Spleen (tissue), 7 donors: ENCODE data around the gene BTN3A1.

Experiments used
- CTCF ChIP-seq, 11 experiments: fragments of 200-600 bp in 7 of 11; fragments of 450-650 bp in 4 of 11; sonication (generic) in 4 of 11; IDR thresholded peaks in 8 of 11; conservative IDR thresholded peaks in 3 of 11; 1 replicate in 7 of 11; 2 replicates in 4 of 11; pipeline versions ENCODE4 v1.4.0 to v1.8.0; 2016 to 2021; ENCODE audit warnings: antibody characterized with exemption in 11 of 11, inconsistent platforms in 4 of 11, mild to moderate bottlenecking in 1 of 11
- POLR2AphosphoS5 ChIP-seq, 3 donors: sonication (generic); formaldehyde crosslinking; IDR thresholded peaks; one replicate each; pipeline ENCODE4 v1.5.1; 2017; ENCODE audit warnings: antibody characterized with exemption in 3 of 3
- donor health status: DM: no; HTN: no; CAD: no; lungs with moderate emphysema.
- donor health status: DM: no; HTN: no; CAD: no.
- donor health status: DM: no; HTN: no; CAD: no.

GRCh38 chr6:26447257-26447656 lies 45.2 kb downstream of the BTN3A1 start:
- TF ChIP-seq CTCF (IDR thresholded peaks at IDR 0.05 in 8 of 11, conservative IDR thresholded peaks at IDR 0.05 in 3 of 11): no peak
- no peak for TF ChIP-seq POLR2AphosphoS5 (IDR thresholded peaks at IDR 0.05)
